SK-N-SH treated with all-trans-retinoic acid at 6 μM for 48 hours (cell line): ENCODE data around the gene ARHGEF3.

Source experiments
- ATAC-seq: fragments of 200-7000 bp; cut with Tn5 transposase; 3 replicates; pipeline ENCODE4 v1.9.1; 2020; ENCODE audit warnings: mild to moderate bottlenecking, moderate library complexity
- ARNTL ChIP-seq: fragments of 450-650 bp; formaldehyde crosslinking; IDR thresholded peaks from 2 replicates; pipeline ENCODE4 v1.5.0; 2020; ENCODE audit warnings: low read depth, mild to moderate bottlenecking, moderate library complexity, borderline replicate concordance
- BACH2 ChIP-seq: fragments of 250-450 bp; sonication (Bioruptor Pico); IDR thresholded peaks from 2 replicates; pipeline ENCODE4 v1.9.0; 2021; ENCODE audit warnings: mild to moderate bottlenecking, borderline replicate concordance
- CREB5 ChIP-seq: fragments of 250-450 bp; sonication (Bioruptor Pico); IDR thresholded peaks from 2 replicates; pipeline ENCODE4 v1.5.1; 2020; ENCODE audit warnings: low read depth, mild to moderate bottlenecking, moderate library complexity
- CSDC2 ChIP-seq: fragments of 250-450 bp; sonication (Bioruptor Pico); IDR thresholded peaks from 2 replicates; pipeline ENCODE4 v1.5.0; 2020; ENCODE audit warnings: mild to moderate bottlenecking, moderate library complexity
- CSRNP3 ChIP-seq: fragments of 250-450 bp; sonication (Bioruptor Pico); IDR thresholded peaks from 2 replicates; pipeline ENCODE4 v1.5.1; 2021; ENCODE audit warnings: mild to moderate bottlenecking, moderate library complexity
- ESRRG ChIP-seq: fragments of 250-450 bp; sonication (Bioruptor Pico); IDR thresholded peaks from 2 replicates; pipeline ENCODE4 v1.6.1; 2021; ENCODE audit warnings: mild to moderate bottlenecking
- GLIS3 ChIP-seq: fragments of 250-450 bp; sonication (Bioruptor Pico); IDR thresholded peaks from 2 replicates; pipeline ENCODE4 v1.5.0; 2020; ENCODE audit warnings: mild to moderate bottlenecking, moderate library complexity
- ISL1 ChIP-seq: fragments of 250-450 bp; sonication (Bioruptor Pico); IDR thresholded peaks from 2 replicates; pipeline ENCODE4 v2.1.2; 2022; ENCODE audit warnings: mild to moderate bottlenecking, moderate library complexity
- OSR1 ChIP-seq: fragments of 250-450 bp; sonication (Bioruptor Pico); IDR thresholded peaks from 2 replicates; pipeline ENCODE4 v1.8.0; 2022; ENCODE audit warnings: moderate library complexity, mild to moderate bottlenecking, inconsistent platforms
- POU6F1 ChIP-seq: fragments of 250-450 bp; sonication (Bioruptor Pico); IDR thresholded peaks from 2 replicates; pipeline ENCODE4 v1.8.0; 2021; ENCODE audit warnings: low read depth, mild to moderate bottlenecking, moderate library complexity, borderline replicate concordance
- RARB ChIP-seq: fragments of 250-450 bp; sonication (Bioruptor Pico); IDR thresholded peaks from 2 replicates; pipeline ENCODE4 v1.8.0; 2021; ENCODE audit warnings: mild to moderate bottlenecking, moderate library complexity
- SNAI2 ChIP-seq: fragments of 250-450 bp; sonication (Bioruptor Pico); IDR thresholded peaks from 2 replicates; pipeline ENCODE4 v1.5.0; 2020; ENCODE audit warnings: mild to moderate bottlenecking, moderate library complexity
- TOX ChIP-seq: fragments of 250-450 bp; sonication (Bioruptor Pico); IDR thresholded peaks from 2 replicates; pipeline ENCODE4 v1.8.0; 2021; ENCODE audit warnings: mild to moderate bottlenecking, moderate library complexity, borderline replicate concordance
- TSHZ2 ChIP-seq: fragments of 250-450 bp; sonication (Bioruptor Pico); IDR thresholded peaks from 2 replicates; pipeline ENCODE4 v1.5.0; 2020; ENCODE audit warnings: mild to moderate bottlenecking, moderate library complexity
- ZC3H10 ChIP-seq: fragments of 250-450 bp; sonication (Bioruptor Pico); IDR thresholded peaks from 2 replicates; pipeline ENCODE4 v1.5.1; 2021; ENCODE audit warnings: mild to moderate bottlenecking, moderate library complexity
- ZFP30 ChIP-seq: fragments of 450-650 bp; formaldehyde crosslinking; IDR thresholded peaks from 2 replicates; pipeline ENCODE4 v1.5.0; 2022; ENCODE audit warnings: mild to moderate bottlenecking, moderate library complexity
- ZNF565 ChIP-seq: fragments of 450-650 bp; formaldehyde crosslinking; conservative IDR thresholded peaks from 2 replicates; pipeline ENCODE4 v1.5.0; 2020; ENCODE audit warnings: low read depth, mild to moderate bottlenecking, moderate library complexity
- ZNF70 ChIP-seq: fragments of 450-650 bp; formaldehyde crosslinking; IDR thresholded peaks from 2 replicates; pipeline ENCODE4 v1.5.0; 2020; ENCODE audit warnings: mild to moderate bottlenecking, moderate library complexity
- ZNF8 ChIP-seq: fragments of 450-650 bp; formaldehyde crosslinking; IDR thresholded peaks from 2 replicates; pipeline ENCODE4 v1.5.0; 2020; ENCODE audit warnings: mild to moderate bottlenecking, moderate library complexity

The ARHGEF3 gene

GRCh38 chr3:56822501-56822900 is 20.8 kb upstream of the ARHGEF3 start (continued):
- TF ChIP-seq CREB5 (CRISPR knock-in tag) = no peak

GRCh38 chr3:56819016-56819809 is 17.5 kb upstream of the ARHGEF3 start:
- no peak for ATAC-seq
- TF ChIP-seq SNAI2 (CRISPR knock-in tag) = no peak
- no peak for TF ChIP-seq ESRRG
- TF ChIP-seq OSR1 = no peak
- TF ChIP-seq ARNTL = no peak
- no peak for TF ChIP-seq ZC3H10 (CRISPR knock-in tag)
- no peak for TF ChIP-seq CSRNP3 (CRISPR knock-in tag)

- ATAC-seq = no peak
- TF ChIP-seq CSDC2 (CRISPR knock-in tag) (no peak), ZNF565 (CRISPR knock-in tag) (no peak), ARNTL (no peak), ZC3H10 (CRISPR knock-in tag) (no peak), TOX (CRISPR knock-in tag) (no peak), ZNF70 (CRISPR knock-in tag) (no peak), SNAI2 (CRISPR knock-in tag) (no peak), OSR1 (no peak), CREB5 (CRISPR knock-in tag) (no peak), ZFP30 (CRISPR knock-in tag) (no peak), CSRNP3 (CRISPR knock-in tag) (no peak), ISL1 (CRISPR knock-in tag) (no peak), POU6F1 (CRISPR knock-in tag) (no peak), GLIS3 (CRISPR knock-in tag) (no peak), TSHZ2 (CRISPR knock-in tag) (no peak), RARB (CRISPR knock-in tag) (no peak), BACH2 (CRISPR knock-in tag) (no peak), ZNF8 (no peak)
- TF ChIP-seq, all 23 proteins: peak for 0
These were observed 16.6 kb upstream of the ARHGEF3 start for GRCh38 chr3:56818156-56818985.
